ENCODE results near the gene CHRNB4. TPM values are rescaled to one million over a fixed set of nuclear protein-coding genes. Genes with fewer than 3 reads are reported as not detected.
"Not testable (repeated sequence)": the region's sequence is repeated elsewhere in the genome, so short reads cannot be mapped to it uniquely, and the experiment has no call there.

Gene CHRNB4, protein sequence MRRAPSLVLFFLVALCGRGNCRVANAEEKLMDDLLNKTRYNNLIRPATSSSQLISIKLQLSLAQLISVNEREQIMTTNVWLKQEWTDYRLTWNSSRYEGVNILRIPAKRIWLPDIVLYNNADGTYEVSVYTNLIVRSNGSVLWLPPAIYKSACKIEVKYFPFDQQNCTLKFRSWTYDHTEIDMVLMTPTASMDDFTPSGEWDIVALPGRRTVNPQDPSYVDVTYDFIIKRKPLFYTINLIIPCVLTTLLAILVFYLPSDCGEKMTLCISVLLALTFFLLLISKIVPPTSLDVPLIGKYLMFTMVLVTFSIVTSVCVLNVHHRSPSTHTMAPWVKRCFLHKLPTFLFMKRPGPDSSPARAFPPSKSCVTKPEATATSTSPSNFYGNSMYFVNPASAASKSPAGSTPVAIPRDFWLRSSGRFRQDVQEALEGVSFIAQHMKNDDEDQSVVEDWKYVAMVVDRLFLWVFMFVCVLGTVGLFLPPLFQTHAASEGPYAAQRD
- 1 to 10 TPM; 3.2 TPM for polyA plus RNA-seq (ENCODE audit: insufficient read length in 3 of 3)
- long read RNA-seq, donor 1: 0 reads
- long read RNA-seq, donor 2: 0 reads
- long read RNA-seq, donor 3: 0 reads
- long read RNA-seq, donor 4: 0 reads
- long read RNA-seq, donor 5: 0 reads
- long read RNA-seq, donor 6, partial matches to known transcripts: 0 of 1 reads
- long read RNA-seq, donor 6, other reads (novel, unspliced or antisense): 0 of 1 reads
- long read RNA-seq, donor 7: 0 reads
- long read RNA-seq, donor 8: 0 reads
- long read RNA-seq, donor 9: 0 reads
- long read RNA-seq, donor 10: 0 reads
- long read RNA-seq, donor 11: 0 reads
- long read RNA-seq, donor 12: 0 reads
- long read RNA-seq, donor 13: 0 reads
- long read RNA-seq, donor 14: 0 reads
- long read RNA-seq, donor 15: 0 reads
- long read RNA-seq, donor 16: 0 reads

DNA sequence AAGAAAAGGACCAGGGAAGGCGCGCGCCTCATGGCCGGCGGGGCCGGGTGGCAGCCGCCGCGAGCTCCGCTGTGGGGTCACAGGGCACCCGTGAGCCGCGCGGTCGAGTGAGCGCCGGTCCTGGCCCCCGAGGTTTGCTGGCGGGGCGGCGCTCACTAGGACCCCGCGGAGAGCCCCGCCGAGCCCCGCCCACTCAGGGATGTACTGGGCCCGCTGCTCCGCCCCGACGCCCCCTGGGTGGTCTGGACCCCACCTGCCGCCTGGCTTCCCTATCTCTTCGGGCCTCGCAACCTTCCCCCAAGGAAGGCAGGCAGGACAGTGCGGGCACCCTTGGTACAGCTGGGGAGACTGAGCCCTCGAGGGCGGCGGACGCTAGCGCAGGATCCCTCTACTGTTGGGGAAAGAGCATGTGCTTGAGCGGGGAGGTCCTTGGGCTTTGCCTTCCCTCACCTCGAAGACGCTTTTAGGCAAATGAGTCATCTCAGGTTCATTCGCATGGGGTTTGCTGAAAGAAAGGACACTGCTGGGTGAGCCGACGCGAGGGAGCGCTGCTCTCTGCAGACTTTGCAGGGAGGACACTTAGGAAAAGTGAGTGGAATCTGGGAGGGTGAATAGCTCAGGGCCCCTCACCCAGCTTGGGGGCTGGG is at the start of gene CHRNB4:
CHRNB4 (minus strand) TSS at position 109 of the 647 bp plus-strand sequence; CDS start at position 32, 77 bp downstream.
- DNase-seq (ENCODE audit: extremely low read depth in 1 of 11, low read depth in 9 of 11, low spot score in 4 of 11): peak in 5 of 11 donors; percentile 29 to 69 (median 53)

DNA sequence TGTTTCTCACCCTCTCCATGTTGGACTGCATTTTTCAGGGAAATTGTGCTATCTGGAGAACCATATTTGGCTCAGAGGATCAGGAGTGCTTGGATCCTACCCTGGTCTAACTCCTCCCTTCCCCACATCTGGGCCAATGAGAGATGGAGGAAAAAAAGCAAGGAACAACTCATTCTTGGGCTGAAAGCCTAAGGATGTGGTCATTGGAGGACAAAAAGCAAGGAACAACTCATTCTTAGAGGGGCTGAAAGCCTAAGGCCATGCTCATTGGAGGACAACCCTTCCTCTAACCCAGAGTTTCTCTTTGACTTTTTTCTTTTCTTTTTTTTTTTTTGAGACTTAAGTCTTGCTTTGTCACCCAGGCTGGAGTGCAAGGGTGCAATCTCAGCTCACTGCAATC is 48.6 kb upstream of the CHRNB4 start:
- DNase-seq (ENCODE audit: extremely low read depth in 1 of 11, low read depth in 9 of 11, low spot score in 4 of 11): no peak

DNA sequence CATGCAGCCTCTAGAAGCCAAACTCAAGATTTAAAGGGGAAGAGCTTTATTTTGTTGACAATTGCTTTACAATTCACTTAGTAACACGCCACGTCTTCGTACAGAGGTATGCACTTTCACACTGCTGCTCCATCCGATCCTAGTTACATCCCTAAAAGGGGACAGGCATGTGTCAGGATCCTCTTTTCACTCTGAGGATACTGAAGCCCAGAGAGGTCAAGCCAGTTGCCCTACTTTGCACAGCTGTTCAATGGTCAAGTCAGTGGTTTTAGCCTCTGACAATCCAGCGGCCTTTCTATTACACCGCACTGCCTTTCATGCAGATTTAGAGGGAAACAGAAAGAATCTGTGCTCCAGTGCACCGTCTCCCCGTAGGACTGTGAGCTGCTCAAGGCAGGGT is 44.9 kb upstream of the CHRNB4 start:
- DNase-seq (ENCODE audit: extremely low read depth in 1 of 11, low read depth in 9 of 11, low spot score in 4 of 11): no peak

- peak in 3 of 11 donors; percentile 40 to 49 (median 42) for DNase-seq (ENCODE audit: extremely low read depth in 1 of 11, low read depth in 9 of 11, low spot score in 4 of 11)
These were observed 44.3 kb upstream of the CHRNB4 start for GRCh38 chr15:78685159-78685921.

GRCh38 chr15:78684657-78685056 is 43.6 kb upstream of the CHRNB4 start:
- no peak for DNase-seq (ENCODE audit: extremely low read depth in 1 of 11, low read depth in 9 of 11, low spot score in 4 of 11)

DNA sequence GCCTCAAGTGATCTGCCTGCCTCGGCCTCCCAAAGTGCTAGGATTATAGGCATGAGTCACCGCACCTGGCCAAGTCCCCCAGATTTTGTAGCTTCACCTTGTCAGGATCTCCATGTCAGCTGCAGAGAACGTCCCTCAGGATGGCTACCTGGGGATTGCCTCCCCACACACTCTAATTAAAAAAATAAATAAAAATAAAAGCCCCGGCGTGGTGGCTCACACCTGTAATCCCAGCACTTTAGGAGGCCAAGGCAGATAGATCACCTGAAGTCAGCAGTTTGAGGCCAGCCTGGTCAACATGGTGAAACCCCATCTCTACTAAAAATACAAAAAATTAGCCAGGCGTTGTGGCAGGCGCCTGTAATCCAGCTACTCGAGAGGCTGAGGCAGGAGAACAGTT is 42.6 kb upstream of the CHRNB4 start:
- DNase-seq (ENCODE audit: extremely low read depth in 1 of 11, low read depth in 9 of 11, low spot score in 4 of 11): not testable (repeated sequence)

DNA sequence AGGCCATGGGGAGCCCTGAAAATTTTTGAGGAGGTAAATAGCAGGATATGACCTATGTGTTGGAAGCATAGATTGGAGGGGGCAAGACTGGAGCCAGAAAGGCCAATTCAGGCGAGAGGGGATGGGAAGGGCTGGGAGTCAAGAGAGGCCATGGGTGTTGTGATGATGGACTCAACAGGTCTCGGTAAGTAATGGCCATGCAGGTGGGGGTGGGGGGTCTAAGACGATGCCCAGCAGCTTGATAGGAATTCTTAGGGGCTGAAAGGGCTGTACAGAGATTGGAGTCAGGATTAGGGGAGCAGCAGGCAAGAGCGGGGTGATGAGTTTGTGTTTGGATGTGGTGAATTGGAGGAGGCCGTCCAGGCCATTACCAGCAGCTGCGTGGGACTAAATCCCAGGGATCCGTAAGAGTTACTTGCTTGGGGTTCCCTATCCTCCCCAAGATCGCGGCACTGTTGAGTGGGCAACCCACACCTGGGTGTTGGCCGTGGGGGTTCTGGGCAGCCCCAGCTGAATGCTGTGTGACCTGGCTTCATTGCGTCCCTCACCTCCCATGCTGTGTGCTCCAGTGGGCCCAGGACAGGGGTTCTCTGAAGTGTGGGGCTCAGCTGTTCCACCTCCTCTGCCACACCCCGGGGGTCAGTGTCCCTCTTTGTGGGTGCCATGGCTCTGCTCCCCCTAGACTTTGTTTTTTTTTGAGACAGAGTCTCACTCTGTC is 41.8 kb upstream of the CHRNB4 start:
- DNase-seq (ENCODE audit: extremely low read depth in 1 of 11, low read depth in 9 of 11, low spot score in 4 of 11): no peak

DNA sequence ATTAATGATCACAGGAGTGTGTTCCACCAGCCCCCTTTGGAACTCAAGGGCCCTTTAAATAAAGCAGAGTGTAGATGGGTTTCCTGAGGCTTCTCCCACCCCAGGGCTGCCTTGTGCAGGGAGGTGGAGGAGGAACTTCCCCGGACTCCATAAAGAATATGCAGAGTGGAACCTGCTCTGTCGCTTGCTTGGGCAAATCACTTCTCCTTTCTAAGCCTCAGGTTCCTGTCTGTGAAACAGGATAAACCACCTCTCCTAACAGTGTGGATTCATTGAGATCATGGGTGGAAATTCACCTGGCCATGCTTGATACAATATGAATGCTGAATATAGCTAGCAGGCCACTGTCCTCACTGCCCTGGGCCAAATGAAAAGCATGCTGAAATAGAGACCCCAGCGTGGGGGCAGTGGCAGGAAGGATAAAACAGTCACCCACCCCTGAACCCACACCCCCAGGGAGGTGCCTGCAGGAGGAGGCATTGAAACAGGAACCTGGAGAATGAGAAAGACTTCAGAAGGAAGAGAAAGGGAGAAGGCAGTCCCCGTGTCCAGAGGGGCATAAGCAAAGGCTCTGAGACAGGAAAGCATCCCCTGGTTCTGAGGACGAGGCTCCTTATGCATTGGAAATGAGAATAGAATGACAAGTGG is 41.1 kb upstream of the CHRNB4 start:
- no peak for DNase-seq (ENCODE audit: extremely low read depth in 1 of 11, low read depth in 9 of 11, low spot score in 4 of 11)

DNA sequence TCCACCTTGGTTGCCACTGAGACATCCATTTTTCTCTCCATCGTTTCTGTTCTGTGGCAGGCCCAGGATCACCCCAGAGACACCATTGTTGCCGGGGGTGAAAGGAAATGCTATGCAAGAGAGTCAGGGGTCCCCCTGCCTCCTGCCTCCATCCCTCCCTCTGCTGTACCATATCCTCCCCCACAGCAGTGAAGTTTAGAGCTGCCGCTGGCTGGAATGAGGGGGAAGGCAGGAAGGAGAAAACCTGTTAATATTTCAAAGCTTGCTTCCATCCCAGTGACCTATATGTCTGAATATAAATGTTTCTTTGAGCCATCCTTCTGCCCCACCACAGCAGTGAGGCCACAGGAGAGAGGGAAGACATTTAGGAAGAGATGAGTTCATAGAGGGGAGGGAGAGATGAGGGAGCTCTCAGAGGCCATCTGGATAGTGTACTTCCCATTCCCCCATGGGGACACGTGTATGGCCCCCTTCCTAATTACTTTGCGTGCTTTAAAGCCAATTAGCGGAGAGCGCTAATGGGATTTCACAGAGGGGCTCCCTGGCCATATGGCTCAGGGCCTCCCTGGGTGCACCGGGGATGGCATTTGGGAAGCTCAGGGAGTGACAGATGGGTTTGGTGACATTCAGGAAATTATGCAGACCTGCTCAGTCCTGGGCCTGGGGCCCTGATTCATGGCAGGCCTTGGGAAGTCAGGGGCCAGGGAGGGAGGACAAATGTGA is 40.4 kb upstream of the CHRNB4 start:
- no peak for DNase-seq (ENCODE audit: extremely low read depth in 1 of 11, low read depth in 9 of 11, low spot score in 4 of 11)

GRCh38 chr15:78680431-78681075 is 39.5 kb upstream of the CHRNB4 start:
- DNase-seq (ENCODE audit: extremely low read depth in 1 of 11, low read depth in 9 of 11, low spot score in 4 of 11): no peak

DNA sequence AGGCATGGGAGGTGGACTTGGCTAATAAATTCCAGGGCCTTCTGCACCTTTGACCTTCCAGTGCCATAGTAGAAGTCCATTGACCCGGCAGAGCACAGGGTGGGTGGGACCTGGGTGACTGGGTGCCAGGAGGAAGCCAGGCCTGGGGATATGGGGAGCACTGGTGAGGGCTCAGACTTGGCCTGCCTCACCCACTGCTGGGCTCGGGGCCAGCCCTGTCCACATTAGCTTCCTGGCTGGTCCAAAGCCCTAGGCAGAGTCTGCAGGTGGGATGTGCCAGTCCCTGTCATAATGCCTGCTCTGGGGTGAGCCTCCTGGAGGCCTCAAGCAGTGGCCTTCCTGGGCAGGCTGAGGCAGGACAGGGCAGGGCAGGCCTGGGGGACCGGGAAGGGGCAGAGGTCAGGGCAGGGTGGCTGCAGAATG is 38.1 kb upstream of the CHRNB4 start:
- DNase-seq (ENCODE audit: extremely low read depth in 1 of 11, low read depth in 9 of 11, low spot score in 4 of 11): no peak

GRCh38 chr15:78676424-78677110 is 35.6 kb upstream of the CHRNB4 start:
- no peak for DNase-seq (ENCODE audit: extremely low read depth in 1 of 11, low read depth in 9 of 11, low spot score in 4 of 11)

DNA sequence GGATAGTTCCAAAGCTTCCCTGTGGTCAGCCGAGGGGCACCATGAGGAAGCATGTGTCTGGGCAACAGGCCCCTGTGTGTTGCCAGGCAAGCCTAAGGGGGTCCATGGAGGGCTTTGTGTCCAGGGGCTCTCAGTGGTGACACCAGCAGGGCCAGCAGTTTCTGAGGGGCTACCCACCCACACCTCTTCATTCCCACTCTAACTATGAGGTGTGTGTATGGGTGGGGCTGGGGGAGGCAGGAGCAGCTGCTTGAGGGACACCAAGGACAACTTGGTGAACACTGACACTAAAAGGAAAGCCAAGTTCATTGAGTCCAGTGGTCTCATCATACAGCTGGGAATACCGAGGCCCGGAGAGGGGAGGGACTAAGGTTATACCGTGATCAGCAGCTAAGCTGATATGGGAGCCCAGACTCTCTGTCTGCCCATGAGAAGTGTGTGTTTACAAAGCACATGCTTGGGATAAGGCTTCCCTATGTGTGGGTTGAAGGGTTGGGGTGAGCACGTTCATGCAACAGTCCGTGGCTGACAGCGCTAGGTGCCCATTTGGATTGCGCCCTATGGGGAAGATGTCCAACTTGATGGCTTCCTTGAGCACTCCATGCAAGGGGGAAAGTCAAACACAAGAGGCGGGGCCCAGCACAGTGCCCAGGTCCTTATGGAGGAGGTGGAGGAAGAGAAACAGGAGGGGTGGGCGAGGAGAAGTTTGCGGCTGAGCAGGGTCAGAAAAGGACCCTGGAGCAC is 34.8 kb upstream of the CHRNB4 start:
- DNase-seq (ENCODE audit: extremely low read depth in 1 of 11, low read depth in 9 of 11, low spot score in 4 of 11): no peak

GRCh38 chr15:78675206-78675605 is 34.2 kb upstream of the CHRNB4 start:
- DNase-seq (ENCODE audit: extremely low read depth in 1 of 11, low read depth in 9 of 11, low spot score in 4 of 11): no peak

DNA sequence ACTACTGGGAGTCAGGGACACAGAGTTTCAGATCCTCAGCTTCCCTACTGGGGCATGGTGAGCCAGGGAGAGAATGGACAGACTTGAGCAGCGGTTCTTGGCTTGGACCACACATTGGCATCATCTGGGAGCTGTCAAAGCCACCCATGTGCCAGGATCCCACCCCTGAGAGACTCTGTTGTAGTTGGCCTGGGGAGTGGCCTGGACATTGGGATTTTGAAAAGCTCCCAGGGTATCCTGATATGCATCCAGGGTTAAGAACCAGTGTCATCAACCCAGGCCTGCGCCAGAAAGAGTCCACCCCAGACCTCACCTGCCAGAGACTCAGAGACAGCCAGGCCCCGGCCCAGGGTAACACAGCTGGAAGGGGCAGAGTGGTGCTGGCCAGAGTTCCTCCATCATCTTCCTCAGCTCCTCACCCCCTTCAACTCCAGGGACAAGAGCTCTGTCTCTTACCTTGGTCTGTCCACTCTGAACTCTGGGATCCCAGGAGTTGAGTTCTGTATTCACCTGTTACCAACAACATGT is 33.0 kb upstream of the CHRNB4 start:
- DNase-seq (ENCODE audit: extremely low read depth in 1 of 11, low read depth in 9 of 11, low spot score in 4 of 11): no peak
